Skeletal muscle cell (primary cell): ENCODE measurements around the gene BORCS6.

Source experiments
- DNase-seq: peaks from one replicate; pipeline ENCODE4 v3.0.0-alpha.2; 2010; ENCODE audit warnings: low read depth
- H3K4me3 ChIP-seq: 2 replicates; pipeline ENCODE4 v1.5.1; 2011; ENCODE audit warnings: low read depth, mild to moderate bottlenecking, control low read depth, low read length, moderate library complexity

BORCS6 gene

DNA sequence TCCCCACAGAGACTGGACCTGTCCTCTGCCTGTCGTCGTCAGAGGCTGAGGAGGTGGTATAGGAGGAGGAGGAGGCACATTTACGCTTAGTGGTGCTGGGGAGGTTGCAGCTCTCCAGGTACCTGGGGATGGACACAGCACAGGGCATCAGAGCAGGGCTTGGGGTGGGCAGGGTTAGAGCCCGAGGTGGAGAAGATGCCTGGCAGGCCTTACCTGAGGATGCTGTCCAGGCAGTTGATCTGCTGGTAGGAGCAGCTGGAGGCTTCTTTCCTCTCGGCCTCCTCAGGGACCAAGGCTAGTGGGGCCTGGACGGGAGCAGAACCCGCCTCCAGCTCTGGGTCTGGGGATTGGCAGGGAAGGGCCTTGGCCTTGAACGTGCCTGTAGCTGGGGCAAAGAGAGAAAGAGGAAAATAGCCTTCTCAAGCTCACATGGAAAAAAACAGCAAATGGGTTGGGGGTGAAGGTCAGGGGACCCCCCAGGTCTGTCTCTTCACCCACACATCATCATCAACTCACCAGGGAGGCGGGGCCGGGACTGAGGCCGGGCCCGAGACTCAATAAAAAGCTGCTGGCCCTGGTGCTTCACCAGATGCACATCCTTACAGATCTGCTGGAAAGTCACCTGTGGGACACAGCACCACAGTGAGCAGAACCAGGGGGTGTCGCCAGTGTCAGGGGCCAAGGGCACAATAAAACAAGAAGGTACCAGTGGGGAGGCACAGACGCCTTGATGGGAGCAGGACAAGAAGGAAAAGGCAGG, 43.4 kb downstream of the BORCS6 start:
- no peak overlapping the region for H3K4me3 ChIP-seq
- no peak for DNase-seq

DNA sequence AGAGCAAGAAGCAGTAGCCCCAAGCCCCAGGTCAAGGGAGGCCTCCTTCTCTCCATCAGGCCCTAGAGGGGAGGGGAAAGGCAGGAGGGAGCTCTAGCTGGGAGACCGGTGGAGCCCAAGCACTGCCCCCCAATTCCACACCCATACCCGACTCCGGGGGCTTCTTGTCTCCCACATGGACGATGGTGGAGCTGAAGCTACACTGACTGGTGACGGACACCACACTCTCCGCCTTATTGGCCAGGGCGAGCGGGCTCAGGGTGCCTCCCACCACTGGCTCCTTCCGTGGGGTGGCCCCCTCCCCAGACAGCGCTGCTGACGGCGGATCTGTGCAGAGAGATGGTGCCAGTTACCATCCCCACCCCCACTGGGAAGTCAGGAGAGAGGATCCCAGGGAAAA, 44.2 kb downstream of the BORCS6 start:
- DNase-seq = no peak
- H3K4me3 ChIP-seq = no peak overlapping the region

DNA sequence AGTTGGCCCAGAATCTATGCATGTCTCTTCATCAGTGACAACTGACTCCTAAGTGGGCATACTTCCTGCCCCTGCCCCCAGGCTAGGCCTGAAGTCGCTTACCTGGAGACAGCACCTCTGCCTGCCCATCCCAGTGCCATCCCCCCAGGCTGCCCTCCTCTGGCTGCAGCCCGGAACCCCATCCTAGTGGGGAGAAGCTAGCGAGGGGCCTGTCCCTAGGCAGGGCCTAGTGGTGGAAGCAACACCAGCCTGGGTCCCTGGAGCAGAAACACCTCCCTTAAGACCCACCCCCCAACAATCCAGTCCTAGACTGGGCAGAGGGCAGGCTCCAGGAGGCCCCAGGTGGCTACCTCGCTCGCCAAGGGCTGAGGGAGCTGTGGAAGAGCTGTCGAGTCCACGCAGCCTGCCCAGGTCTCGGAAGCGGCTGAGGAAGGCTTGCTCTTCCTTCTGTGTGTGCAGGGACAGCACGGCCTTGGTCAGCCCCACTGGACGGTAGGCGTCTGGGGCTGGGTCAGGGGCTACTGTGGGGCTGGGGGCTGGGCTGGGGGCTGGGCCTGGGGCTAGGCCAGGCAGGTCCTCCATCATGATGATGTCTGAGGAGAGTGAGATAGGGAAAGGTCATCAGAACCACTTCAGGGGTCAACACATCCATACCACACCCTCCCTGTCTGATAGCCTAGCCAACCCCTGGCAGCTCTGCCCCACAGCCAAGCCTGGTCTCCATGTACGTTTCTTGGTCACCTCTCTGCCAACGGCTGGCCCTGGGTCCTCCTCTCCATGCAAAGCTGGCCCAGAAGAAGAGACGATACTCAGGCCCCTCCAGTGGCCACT, 45.4 kb downstream of the BORCS6 start:
- no peak overlapping the region for H3K4me3 ChIP-seq
- DNase-seq = no peak

DNA sequence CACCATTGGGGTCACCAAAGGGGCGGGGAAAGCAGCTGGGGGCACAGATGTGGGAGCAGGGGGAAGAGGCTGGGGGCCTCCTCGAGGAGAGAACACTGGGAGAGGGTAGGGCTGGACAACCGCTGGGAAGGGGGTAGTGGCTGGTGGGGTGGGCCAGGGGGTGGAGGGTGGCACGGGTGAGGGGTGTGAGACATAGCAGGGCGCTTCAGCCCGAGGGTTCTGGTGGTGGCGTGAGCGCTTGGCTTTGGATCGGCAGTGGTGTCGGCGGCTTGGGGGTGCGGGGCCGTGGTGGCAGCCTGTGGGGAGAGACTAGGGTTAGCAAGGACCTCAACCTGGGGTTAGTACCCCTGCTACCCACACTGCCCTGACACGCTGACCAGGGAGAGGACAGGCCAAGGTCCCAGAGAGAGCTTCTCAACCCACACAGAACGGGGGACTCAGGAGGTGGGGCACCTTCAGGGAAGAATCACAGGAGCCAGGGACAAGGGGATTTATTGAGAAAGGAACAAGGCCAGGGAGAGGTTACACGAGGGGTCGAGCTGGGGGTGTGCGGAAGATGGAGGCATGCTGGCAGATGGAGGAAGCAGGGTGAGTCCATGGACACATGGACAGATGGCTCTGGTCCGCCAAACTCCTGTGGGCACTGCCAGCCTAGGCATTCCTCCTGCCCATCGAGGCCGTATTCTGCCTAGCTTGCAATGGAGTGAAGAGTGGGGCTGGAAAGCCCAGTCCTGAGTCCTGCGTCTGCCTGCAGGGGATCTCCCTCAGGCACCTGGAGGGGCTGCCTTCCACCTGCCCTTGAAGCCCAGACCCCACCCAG, 46.2 kb downstream of the BORCS6 start:
- DNase-seq = no peak
- no peak overlapping the region for H3K4me3 ChIP-seq

GRCh38 chr17:8142887-8143580, 46.9 kb downstream of the BORCS6 start:
- H3K4me3 ChIP-seq = no peak overlapping the region
- no peak for DNase-seq

DNA sequence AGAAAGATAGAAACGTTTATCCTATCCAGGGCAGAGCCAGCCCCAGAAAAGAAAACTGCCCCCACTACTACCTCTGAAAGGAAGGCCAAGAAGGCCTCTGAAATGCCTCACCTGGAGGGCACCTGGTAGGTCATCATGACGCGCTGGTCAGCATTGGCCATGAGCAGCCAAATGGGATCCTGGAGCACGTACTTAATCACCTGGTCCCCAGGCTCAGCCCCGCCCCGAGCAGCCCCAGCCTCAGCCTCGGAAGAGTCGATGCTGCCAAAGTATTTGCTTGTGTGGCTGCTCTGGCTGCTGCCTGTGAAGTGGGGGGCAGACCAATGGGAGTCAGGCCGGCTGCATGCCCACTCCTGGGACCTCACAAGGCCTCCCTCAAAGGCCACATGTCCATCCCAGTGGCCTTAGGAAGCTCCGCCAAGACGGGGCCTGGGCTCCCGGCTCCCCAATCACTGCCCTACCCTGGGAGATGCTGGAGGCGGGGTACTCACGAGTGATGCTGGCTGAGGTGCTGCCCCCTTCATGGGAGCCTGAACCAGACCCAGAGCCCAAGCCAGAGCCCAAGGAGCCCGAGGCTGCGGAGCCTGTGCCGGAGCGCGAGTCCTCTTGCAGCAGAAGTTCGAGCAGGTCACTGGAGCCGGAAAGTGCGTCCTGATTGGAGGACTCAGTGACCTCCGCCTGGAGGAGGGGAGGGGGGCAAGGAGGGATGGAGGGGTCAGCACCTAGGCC, 47.7 kb downstream of the BORCS6 start:
- no peak overlapping the region for H3K4me3 ChIP-seq
- DNase-seq = no peak

GRCh38 chr17:8141741-8142140, 48.2 kb downstream of the BORCS6 start:
- no peak overlapping the region for H3K4me3 ChIP-seq
- DNase-seq = no peak

DNA sequence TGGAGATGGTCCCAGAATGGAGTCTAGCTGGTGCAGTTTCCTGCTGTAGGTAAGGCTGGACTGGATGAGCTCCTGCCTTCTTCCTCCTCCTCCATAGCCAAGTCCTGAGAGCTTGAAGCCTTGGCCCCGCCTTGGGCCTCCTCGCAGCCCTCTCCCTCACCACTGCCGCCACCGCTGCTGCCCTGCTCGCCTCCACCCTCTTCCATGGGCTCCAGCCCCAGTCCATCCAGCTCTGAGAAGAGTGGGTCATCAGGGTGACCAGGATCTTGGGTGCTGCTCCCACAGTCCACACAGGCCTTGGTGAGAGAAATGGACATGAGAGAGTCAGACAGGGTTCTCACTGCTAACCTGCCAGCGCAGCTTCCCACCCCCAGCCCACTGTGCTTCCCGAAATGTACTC, 48.9 kb downstream of the BORCS6 start:
- no peak overlapping the region for H3K4me3 ChIP-seq
- no peak for DNase-seq

GRCh38 chr17:8140065-8141029, 49.6 kb downstream of the BORCS6 start:
- H3K4me3 ChIP-seq = no peak overlapping the region
- no peak for DNase-seq

GRCh38 chr17:8138672-8139371, 51.2 kb downstream of the BORCS6 start:
- peak overlapping the region; percentile 39 for H3K4me3 ChIP-seq

GRCh38 chr17:8138374-8138671, 51.7 kb downstream of the BORCS6 start:
- H3K4me3 ChIP-seq = peak overlapping the region; percentile 4
- DNase-seq = no peak

More at GRCh38 chr17:8138672-8139371, 51.2 kb downstream of the BORCS6 start:
- DNase-seq = peak; percentile 84
